ENCODE results near the gene LRRC4C.

DNA sequence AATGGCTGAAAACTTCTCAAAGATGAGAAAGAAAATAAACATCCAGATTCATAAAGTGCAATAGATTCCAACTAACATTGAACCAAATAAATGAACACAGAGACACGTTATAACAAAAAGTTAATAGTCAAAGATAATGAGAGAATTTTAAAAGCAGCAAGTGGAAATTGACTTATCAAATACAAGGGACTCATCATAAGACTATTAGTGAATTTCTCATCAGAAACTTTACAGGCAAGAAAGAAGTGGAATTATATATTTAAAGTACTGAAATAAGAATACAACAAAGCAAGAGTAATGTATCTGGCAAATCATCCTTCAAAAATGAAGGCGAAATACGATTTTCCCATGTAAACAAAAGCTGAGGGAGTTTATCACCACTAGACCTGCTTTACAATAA is 852.7 kb downstream of the LRRC4C start:
- TF ChIP-seq, protein P1, sequence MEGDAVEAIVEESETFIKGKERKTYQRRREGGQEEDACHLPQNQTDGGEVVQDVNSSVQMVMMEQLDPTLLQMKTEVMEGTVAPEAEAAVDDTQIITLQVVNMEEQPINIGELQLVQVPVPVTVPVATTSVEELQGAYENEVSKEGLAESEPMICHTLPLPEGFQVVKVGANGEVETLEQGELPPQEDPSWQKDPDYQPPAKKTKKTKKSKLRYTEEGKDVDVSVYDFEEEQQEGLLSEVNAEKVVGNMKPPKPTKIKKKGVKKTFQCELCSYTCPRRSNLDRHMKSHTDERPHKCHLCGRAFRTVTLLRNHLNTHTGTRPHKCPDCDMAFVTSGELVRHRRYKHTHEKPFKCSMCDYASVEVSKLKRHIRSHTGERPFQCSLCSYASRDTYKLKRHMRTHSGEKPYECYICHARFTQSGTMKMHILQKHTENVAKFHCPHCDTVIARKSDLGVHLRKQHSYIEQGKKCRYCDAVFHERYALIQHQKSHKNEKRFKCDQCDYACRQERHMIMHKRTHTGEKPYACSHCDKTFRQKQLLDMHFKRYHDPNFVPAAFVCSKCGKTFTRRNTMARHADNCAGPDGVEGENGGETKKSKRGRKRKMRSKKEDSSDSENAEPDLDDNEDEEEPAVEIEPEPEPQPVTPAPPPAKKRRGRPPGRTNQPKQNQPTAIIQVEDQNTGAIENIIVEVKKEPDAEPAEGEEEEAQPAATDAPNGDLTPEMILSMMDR (IDR thresholded peaks at IDR 0.05; ENCODE audit: borderline replicate concordance, extremely low read depth, low read length, poor library complexity, severe bottlenecking): no peak
- no peak for TF ChIP-seq EZH2 (IDR thresholded peaks at IDR 0.05; ENCODE audit: borderline replicate concordance, low read depth, low read length, severe bottlenecking)
